AG09319 (cell line): ENCODE measurements around the gene YJEFN3.

Experiments
- DNase-seq: peaks from one replicate; pipeline ENCODE4 v3.0.0-alpha.2; 2010; ENCODE audit warnings: low read depth; ENCODE audit errors: extremely low read depth
- TF ChIP-seq, protein P1 (sequence below): IDR thresholded peaks from 2 replicates; pipeline ENCODE4 v1.5.1; 2011; ENCODE audit warnings: low read depth, mild to moderate bottlenecking, inconsistent platforms, low read length, moderate library complexity

YJEFN3 gene

GRCh38 chr19:19487077-19487949 lies 41.4 kb upstream of the YJEFN3 start:
- no peak for DNase-seq
- TF ChIP-seq, protein P1, sequence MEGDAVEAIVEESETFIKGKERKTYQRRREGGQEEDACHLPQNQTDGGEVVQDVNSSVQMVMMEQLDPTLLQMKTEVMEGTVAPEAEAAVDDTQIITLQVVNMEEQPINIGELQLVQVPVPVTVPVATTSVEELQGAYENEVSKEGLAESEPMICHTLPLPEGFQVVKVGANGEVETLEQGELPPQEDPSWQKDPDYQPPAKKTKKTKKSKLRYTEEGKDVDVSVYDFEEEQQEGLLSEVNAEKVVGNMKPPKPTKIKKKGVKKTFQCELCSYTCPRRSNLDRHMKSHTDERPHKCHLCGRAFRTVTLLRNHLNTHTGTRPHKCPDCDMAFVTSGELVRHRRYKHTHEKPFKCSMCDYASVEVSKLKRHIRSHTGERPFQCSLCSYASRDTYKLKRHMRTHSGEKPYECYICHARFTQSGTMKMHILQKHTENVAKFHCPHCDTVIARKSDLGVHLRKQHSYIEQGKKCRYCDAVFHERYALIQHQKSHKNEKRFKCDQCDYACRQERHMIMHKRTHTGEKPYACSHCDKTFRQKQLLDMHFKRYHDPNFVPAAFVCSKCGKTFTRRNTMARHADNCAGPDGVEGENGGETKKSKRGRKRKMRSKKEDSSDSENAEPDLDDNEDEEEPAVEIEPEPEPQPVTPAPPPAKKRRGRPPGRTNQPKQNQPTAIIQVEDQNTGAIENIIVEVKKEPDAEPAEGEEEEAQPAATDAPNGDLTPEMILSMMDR = no peak

DNA sequence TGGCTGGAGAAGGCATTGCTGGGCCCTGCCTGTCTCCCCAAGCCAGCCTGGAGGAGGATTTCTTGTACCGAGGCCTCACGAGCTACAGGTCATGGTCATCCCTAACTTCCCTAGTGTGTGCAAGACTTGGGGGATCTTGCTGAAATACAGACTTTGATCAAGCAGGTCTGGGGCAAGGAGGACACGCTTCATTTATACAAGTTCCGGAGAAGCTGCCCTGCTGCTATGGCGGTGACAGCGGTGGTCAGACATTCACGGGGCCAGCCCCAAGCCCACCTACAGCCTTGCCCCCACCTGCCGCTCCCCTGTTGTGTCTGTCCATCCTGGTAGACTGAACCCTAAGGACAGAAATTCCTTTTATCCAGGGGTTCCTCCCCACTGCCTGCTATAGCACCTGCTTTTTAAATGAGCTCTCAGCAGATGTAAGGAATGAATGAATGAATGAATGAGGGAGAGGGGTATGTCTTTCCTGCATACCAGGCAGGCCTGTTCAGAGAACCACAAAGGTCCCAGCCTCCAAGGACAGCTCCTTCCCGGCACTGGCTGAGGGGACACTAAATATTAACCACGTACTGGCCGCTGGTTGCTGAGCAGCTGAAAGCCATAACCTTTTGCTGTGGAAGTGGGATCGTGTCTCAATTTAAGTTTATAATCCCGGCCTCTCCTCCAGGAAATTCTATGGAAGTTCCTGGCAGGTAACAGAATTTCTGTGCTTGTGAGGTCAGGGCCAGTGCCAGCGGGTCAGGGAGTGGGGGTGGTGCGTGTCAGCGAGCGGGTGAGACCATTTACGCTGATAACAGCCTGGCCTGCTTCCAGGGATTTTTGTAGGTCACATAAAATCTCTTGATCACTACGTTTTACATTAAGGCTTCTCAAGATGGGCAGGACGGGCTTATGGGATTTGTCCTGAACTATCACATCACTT lies 40.5 kb upstream of the YJEFN3 start:
- DNase-seq = no peak

GRCh38 chr19:19488875-19489690 lies 39.6 kb upstream of the YJEFN3 start:
- TF ChIP-seq, protein P1 = no peak
- DNase-seq = peak; percentile 87

More for the DNA sequence above, 40.5 kb upstream of the YJEFN3 start:
- TF ChIP-seq, protein P1 = no peak

DNA sequence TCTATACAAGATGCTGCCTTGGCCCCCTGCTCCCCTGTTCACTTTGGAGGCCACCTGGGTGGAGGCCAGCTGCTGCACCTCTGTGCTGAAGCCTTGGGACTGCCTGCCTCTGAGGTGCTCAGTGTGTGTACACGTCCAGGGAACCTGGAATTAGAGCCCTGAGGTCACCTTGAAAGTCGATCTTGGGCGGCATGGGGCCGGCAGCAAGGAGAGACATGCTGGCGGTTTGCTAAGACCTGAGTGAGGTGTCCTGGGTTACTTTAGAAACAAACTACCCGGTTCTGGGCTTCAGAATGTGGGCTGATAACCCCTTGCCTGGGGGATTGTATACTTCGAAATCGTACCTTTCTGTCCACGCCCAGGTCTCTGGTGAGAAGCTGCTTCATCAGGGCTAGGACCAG lies 38.9 kb upstream of the YJEFN3 start:
- TF ChIP-seq, protein P1 = no peak
- no peak for DNase-seq

DNA sequence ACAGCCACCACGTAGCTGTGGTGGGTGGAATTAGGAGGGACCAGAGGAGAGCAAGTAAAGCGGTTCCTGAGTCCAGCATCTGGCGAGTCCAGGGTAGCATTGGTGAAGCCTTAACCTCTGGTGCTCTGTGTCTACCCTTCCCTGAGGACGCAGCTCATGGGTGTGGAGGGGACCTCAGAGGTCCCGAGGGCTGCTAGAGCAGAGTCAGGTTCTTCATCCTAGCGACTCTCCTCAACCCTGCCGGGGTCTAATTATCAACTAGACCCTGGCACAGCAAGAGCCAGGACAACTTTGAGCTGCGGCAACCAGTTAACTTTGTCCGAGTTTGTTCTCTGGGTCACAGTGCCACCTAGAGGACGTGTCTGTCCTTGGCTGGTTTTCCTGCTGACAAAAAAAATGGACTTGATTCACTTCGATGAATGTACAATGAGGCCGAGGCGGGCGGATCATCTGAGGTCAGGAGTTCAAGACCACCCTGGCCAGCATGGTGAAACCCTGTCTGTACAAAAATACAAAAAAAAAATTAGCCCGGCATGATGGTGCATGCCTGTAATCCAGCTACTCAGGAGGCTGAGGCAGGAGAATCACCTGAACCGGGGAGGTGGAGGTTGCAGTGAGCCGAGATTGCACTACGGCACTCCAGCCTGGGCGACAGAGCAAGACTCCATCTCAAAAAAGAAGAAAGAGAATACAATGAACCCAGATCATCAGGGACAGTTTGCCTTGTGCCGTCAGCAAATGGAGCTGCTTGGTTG lies 38.3 kb upstream of the YJEFN3 start:
- TF ChIP-seq, protein P1 = peak; percentile 79
- peak; percentile 64 for DNase-seq

DNA sequence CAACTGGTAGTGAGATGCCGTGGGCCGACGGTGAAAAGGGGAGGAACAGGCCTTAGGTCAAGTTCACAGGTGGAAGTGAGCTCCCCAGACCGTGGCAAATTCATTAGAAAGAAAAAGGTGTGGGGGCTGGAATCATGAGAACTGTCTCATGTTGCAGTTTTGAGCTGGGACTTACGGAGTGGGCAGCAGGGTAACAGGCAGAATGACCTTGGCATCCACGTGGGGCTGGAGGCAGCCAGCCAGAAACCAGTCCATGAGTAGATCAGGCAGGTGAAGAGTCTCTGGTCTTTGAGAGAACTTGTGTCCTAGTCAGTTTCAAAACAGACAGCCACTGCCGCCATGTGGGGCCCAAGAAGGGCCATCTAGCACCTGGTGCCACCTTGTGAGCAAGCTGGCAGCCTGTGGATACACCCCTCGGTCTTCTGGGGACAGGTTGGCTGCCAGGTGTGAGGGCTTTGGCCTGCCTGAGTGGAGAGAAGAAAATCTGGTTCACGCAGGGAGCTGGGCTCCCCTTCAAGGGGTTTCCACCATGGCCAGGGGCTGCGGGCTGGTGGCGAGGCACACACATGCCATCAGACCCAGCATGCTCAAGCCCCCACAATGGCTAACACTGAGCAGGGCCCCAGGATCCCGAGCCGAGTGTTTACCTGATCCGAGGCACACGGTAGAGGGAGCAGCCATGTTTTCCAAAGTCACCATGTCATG lies 37.2 kb upstream of the YJEFN3 start:
- DNase-seq = no peak
- TF ChIP-seq, protein P1 = no peak
